H7 (cell line): ENCODE data around the gene MRPL49. TPM values are rescaled to one million over a fixed set of nuclear protein-coding genes. Genes with fewer than 3 reads are reported as not detected.

ENCODE experiments used
- DNase-seq: peaks from one replicate; pipeline ENCODE4 v3.0.0; 2012
- H3K27me3 ChIP-seq: 2 replicates; pipeline ENCODE4 v1.6.0; 2011; ENCODE audit warnings: mild to moderate bottlenecking, low read length; ENCODE audit not compliant: control insufficient read depth, insufficient read depth
- H3K36me3 ChIP-seq: replicated peaks from 2 replicates; pipeline ENCODE4 v1.5.1; 2011; ENCODE audit warnings: low read length; ENCODE audit not compliant: control insufficient read depth, insufficient read depth
- H3K4me3 ChIP-seq: 2 replicates; pipeline ENCODE4 v1.5.1; 2011; ENCODE audit warnings: low read depth, mild to moderate bottlenecking, control low read depth, low read length, moderate library complexity; ENCODE audit not compliant: insufficient read depth
- total RNA-seq: library from RNA; depleted of rRNA; stranded (reverse); fragments of >200 nt; shearing (Covaris generic); gene quantifications from 2 replicates; pipeline ENCODE4 v1.2.3, GENCODE V29; 2014; rRNA removed

MRPL49 gene
- 89.9 and 93.3 TPM in 2 replicates for total RNA-seq

- peaks cover 42% of the 10 kb centered on the region for H3K36me3 ChIP-seq
- peak within 1 kb of the TSS; percentile 98 for H3K4me3 ChIP-seq
- DNase-seq = peak; percentile 98
- H3K27me3 ChIP-seq = no peaks in the 10 kb centered on the region
Observed at GRCh38 chr11:65121865-65122696, at the start of gene MRPL49, which contains the start of gene FAU. Gene MRPL49, plus strand, starts transcription at chr11:65122321. Its CDS starts 26 bp downstream, at chr11:65122347. Gene FAU, minus strand, starts transcription at chr11:65122134. Its CDS starts 321 bp downstream, at chr11:65121813.

GRCh38 chr11:65072631-65072966 lies 49.5 kb upstream of the MRPL49 start:
- Histone ChIP-seq H3K27me3 (no peaks in the 10 kb centered on the region), H3K4me3 (no peak overlapping the region), H3K36me3 (peaks cover 10% of the 10 kb centered on the region)
- DNase-seq = no peak

GRCh38 chr11:65077451-65077850 lies 44.7 kb upstream of the MRPL49 start:
- no peaks in the 10 kb centered on the region for H3K27me3 ChIP-seq
- peaks cover 39% of the 10 kb centered on the region for H3K36me3 ChIP-seq
- DNase-seq = no peak
- H3K4me3 ChIP-seq = no peak overlapping the region

- DNase-seq = peak; percentile 85
- H3K27me3 ChIP-seq = no peaks in the 10 kb centered on the region
- H3K4me3 ChIP-seq = no peak overlapping the region
- peaks cover 39% of the 10 kb centered on the region for H3K36me3 ChIP-seq
Observed at GRCh38 chr11:65078151-65078550, 44.0 kb upstream of the MRPL49 start.

- H3K27me3 ChIP-seq = no peaks in the 10 kb centered on the region
- H3K36me3 ChIP-seq = peaks cover 39% of the 10 kb centered on the region
- DNase-seq = no peak
- no peak overlapping the region for H3K4me3 ChIP-seq
Observed at GRCh38 chr11:65078786-65079342, 43.3 kb upstream of the MRPL49 start.

DNA sequence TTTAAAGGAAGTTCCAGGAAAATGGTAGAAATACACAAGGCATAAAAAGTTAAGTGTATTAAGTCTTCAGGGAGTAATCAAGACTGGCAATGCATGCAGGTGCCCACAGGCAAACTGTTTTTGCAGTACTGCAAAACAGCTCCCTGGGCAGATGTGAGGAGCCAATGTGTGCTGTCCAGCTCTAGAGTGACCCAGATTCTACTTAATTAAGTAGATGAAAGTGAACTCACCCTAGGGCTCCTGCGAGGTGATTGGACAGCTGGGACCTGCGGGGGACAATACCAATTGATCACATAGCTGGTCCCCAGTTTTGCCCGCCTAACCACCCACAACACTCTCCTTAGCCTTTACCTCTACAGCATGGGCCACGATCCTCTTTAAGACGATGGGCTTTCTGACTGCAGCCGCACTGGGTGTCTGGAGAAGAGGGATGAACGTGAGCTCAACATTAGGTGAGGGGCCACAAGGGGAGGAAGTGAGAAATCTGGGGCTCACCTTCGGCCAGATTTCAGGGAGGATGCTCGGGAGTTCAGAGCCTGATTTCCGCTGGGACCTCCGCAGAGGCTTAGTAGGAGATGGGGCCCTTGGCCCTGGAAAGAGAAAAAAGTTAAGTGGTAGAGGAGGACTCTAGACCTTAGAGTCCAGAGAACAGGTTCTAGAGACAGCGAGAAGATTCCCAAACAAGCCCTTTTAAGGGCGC lies 38.8 kb upstream of the MRPL49 start:
- H3K27me3 ChIP-seq = no peaks in the 10 kb centered on the region
- peaks cover 26% of the 10 kb centered on the region for H3K36me3 ChIP-seq
- peak; percentile 40 for DNase-seq
- peak overlapping the region; percentile 88 for H3K4me3 ChIP-seq

DNA sequence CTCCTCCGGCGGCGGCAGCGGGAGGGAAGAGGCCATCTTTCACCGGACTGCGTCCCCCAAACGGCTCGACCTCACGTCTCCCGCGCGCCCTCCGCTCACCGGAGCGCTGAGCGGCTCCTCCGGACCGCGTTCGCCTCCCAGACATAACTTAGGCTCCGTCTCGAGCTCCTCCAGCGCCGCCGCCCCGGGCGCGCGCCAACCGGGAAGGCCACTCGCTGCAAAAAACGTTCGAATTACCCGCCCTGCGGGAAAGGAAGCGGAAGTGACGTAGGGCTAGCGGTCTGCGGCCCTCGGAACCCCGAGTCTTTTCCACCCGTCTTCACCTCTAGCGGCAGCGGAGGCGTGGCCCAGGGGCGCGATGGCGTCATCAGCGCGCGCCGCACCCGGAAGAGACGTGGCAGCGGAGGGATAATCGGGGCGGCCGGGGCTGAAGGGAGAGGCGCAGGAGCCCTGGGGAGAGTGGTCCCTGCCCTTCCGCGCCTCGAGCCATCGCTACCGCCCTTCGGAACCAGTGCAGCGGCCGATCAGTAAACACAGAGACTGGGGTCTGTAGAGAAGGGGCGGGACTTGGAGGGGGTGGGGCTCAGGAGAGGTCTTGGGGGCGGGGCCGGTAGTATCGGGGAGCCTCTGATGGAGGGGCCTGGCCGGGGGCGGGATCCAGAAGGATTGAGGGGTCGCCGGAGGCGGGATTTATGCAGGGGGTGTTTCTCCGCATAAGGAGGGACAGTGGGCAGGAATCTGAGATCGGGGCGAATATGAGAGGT lies 38.1 kb upstream of the MRPL49 start, which contains the start of the genes CDCA5 and ZFPL1:
CDCA5 (minus strand) TSS at position 207 of the 764 bp plus-strand sequence; CDS start at position 145, 62 bp downstream.
ZFPL1 (plus strand) TSS at position 389 of the 764 bp plus-strand sequence. CDS start 477 bp downstream, outside the sequence.
- H3K27me3 ChIP-seq = no peaks in the 10 kb centered on the region
- H3K36me3 ChIP-seq = peaks cover 20% of the 10 kb centered on the region
- peak within 1 kb of the TSS; percentile 88 for H3K4me3 ChIP-seq
- peak; percentile 100 for DNase-seq

DNA sequence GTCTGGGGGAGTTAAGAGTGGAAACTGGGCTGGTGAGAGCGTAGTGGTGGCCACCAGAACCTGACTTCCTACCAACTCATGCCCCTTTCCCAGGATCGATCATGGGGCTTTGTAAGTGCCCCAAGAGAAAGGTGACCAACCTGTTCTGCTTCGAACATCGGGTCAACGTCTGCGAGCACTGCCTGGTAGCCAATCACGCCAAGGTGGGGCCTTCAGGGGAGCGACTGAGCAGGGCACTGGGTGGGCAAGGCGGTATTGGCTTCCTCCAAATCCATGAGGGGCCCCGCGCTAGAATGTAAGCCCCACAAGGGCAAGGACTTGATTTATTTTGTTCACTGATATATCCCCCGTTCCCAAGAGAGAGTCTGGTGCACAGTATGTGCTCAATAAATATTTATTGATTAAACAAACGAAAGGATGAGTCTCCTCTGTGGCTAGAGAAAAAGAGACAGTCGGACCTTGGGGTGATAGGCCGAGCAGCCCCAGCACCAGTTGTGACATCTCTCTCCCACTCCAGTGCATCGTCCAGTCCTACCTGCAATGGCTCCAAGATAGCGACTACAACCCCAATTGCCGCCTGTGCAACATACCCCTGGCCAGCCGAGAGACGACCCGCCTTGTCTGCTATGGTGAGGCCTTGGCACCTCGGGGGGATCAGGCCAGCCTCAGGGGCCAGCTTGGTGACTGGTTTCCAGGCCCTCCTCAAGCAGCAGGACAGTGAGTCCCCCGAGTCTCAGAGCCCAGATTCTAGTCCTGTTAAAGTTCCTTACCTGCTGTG lies 37.3 kb upstream of the MRPL49 start:
- no peaks in the 10 kb centered on the region for H3K27me3 ChIP-seq
- H3K36me3 ChIP-seq = peaks cover 17% of the 10 kb centered on the region
- peak overlapping the region; percentile 88 for H3K4me3 ChIP-seq
- DNase-seq = no peak

- no peak for DNase-seq
- Histone ChIP-seq H3K27me3 (no peaks in the 10 kb centered on the region), H3K36me3 (peaks cover 12% of the 10 kb centered on the region), H3K4me3 (no peak overlapping the region)
Observed at GRCh38 chr11:65085446-65085845, 36.7 kb upstream of the MRPL49 start.

DNA sequence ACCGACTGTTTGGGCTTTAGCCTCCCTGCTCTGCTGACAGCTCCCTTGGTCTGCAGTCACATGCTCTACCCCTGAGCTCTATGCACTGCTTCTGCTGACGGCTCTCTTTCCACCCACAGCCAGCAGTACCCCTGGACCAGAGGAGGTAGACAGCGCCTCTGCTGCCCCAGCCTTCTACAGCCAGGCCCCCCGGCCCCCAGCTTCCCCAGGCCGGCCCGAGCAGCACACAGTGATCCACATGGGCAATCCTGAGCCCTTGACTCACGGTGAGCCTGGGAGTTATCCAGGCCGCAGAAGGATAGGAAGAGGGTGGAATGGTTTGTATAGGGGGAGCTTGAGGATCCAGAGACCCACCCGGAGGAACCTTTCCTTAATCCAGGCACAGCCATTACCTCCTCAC lies 35.3 kb upstream of the MRPL49 start:
- H3K4me3 ChIP-seq = no peak overlapping the region
- peaks cover 5% of the 10 kb centered on the region for H3K36me3 ChIP-seq
- DNase-seq = no peak
- H3K27me3 ChIP-seq = no peaks in the 10 kb centered on the region

- Histone ChIP-seq H3K27me3 (no peaks in the 10 kb centered on the region), H3K36me3 (peaks cover 1% of the 10 kb centered on the region), H3K4me3 (no peak overlapping the region)
- DNase-seq = no peak
Observed at GRCh38 chr11:65087216-65087615, 34.9 kb upstream of the MRPL49 start.

- DNase-seq = no peak
- no peaks in the 10 kb centered on the region for H3K27me3 ChIP-seq
- peaks cover 1% of the 10 kb centered on the region; the same call in 1 of the 2 replicates for H3K36me3 ChIP-seq
- no peak overlapping the region for H3K4me3 ChIP-seq
Observed at GRCh38 chr11:65087827-65088226, 34.3 kb upstream of the MRPL49 start.

GRCh38 chr11:65089621-65090020 lies 32.5 kb upstream of the MRPL49 start:
- Histone ChIP-seq H3K27me3 (no peaks in the 10 kb centered on the region), H3K4me3 (no peak overlapping the region), H3K36me3 (peaks cover 1% of the 10 kb centered on the region; the same call in 1 of the 2 replicates)
- DNase-seq = no peak
